ENCODE results near the gene ZNF543.
"Not testable (repeated sequence)": the region's sequence is repeated elsewhere in the genome, so short reads cannot be mapped to it uniquely, and the experiment has no call there.

ZNF543 gene

DNA sequence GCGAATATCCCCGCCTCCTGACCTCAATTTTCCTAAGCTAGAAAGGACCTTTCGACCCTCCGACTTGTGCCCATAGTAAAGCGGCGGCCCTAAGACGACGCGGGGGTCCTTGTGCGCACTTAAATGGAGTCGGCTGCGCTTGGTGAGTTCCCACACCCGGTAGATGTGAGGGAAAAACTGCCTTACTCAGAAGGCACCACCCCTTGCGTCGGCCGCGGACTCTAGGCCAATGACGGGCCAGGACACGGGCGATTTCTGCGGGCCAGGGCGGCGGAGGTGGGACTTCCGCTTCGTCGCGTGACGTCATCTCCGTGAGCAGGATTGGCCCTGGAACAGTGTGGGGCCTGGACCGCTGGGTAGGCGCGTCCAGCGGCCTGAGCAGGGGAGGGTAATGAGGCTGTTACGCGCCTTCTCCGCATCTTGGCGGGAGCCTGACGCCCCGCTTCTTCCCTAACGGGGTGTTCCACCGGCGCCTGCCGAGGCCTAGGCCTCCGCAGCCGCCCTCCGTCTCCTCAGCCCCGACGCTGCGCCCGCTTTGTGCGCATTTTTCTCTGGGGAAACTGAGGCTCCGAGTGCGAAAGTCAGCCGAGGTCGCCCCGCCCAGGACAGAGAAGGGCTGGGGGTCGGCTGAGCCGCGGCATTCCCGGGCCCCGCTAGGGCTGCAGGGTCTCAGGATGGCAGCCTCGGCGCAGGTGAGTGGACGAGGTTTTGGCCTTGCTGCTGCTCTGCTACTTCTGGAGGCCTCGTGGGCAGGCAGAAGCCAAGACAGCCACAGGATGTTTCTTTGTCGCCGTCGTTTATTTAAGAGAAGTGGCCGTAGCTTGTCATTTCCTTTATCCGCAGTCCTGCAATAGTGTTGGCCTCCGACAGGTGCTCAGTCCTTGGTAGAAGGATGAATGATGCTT is at the start of gene ZNF543:
TSS of gene ZNF543 (plus strand) at position 293 of the 905 bp plus-strand sequence. CDS start at position 675, 382 bp downstream.
- H3K9ac ChIP-seq (ENCODE audit: low read depth, low read length) = peak within 1 kb of the TSS; percentile 68
- peaks cover 20% of the 10 kb centered on the region for H3K36me3 ChIP-seq (ENCODE audit: control insufficient read depth, insufficient read depth, low read length)
- peak within 1 kb of the TSS; percentile 87 for H3K4me3 ChIP-seq (ENCODE audit: low read depth, low read length)
- H3K9me3 ChIP-seq (ENCODE audit: control insufficient read depth, insufficient read depth, low read length) = no peaks in the 10 kb centered on the region
- peak within 1 kb of the TSS; percentile 92 for H3K27ac ChIP-seq (ENCODE audit: low read depth, low read length)
- H3K4me1 ChIP-seq (ENCODE audit: control insufficient read depth, insufficient read depth, low read length) = peaks cover 21% of the 10 kb centered on the region
- H3K27me3 ChIP-seq (ENCODE audit: control insufficient read depth, insufficient read depth, low read length) = no peaks in the 10 kb centered on the region; the same call in 1 of the 2 replicates

DNA sequence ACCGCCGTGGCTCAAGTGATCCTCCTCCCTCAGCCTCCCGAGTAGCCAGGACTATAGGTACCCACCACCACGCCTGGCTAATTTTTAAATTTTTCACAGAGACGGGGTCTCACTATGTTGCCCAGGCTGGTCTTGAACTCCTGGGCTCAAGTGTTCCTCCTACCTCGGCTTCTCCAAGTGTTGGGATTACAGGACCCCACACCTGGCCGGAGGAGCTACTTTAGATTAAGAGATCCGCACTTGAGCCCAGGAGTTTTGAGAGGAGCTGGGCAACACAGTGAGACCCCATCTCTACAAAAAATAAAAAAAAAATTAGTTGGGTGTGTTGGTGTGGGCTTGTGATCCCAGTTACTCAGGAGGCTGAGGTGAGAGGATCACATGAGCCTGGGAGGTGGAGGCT is 49.0 kb upstream of the ZNF543 start:
- Histone ChIP-seq H3K4me3 (ENCODE audit: low read depth, low read length) (no peak overlapping the region), H3K9me3 (ENCODE audit: control insufficient read depth, insufficient read depth, low read length) (no peaks in the 10 kb centered on the region), H3K27ac (ENCODE audit: low read depth, low read length) (no peak overlapping the region), H3K9ac (ENCODE audit: low read depth, low read length) (no peak overlapping the region), H3K27me3 (ENCODE audit: control insufficient read depth, insufficient read depth, low read length) (no peaks in the 10 kb centered on the region), H3K4me1 (ENCODE audit: control insufficient read depth, insufficient read depth, low read length) (no peaks in the 10 kb centered on the region), H3K36me3 (ENCODE audit: control insufficient read depth, insufficient read depth, low read length) (no peaks in the 10 kb centered on the region)

DNA sequence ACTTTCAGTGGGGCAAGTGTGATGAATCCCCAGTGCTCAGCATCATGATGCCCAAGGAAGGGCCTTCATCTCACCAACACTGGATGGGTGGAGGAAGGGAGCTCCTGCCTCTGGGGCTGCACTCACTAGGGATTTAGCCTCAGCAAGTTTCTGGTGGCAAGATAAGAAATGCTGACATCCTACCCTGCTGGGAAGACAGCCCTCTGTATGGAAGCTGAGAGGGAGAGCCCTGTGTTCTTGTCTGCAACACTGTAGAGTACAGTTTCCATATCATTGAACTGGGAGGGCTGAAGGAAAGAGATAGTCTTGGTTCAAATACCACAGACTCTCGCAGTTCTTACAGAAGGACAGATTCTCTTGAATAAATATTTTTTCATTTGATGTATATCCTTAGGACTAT is 47.3 kb upstream of the ZNF543 start:
- Histone ChIP-seq H3K9ac (ENCODE audit: low read depth, low read length) (no peak overlapping the region), H3K27ac (ENCODE audit: low read depth, low read length) (no peak overlapping the region), H3K4me3 (ENCODE audit: low read depth, low read length) (no peak overlapping the region), H3K9me3 (ENCODE audit: control insufficient read depth, insufficient read depth, low read length) (no peaks in the 10 kb centered on the region), H3K36me3 (ENCODE audit: control insufficient read depth, insufficient read depth, low read length) (no peaks in the 10 kb centered on the region), H3K4me1 (ENCODE audit: control insufficient read depth, insufficient read depth, low read length) (no peaks in the 10 kb centered on the region), H3K27me3 (ENCODE audit: control insufficient read depth, insufficient read depth, low read length) (no peaks in the 10 kb centered on the region)

DNA sequence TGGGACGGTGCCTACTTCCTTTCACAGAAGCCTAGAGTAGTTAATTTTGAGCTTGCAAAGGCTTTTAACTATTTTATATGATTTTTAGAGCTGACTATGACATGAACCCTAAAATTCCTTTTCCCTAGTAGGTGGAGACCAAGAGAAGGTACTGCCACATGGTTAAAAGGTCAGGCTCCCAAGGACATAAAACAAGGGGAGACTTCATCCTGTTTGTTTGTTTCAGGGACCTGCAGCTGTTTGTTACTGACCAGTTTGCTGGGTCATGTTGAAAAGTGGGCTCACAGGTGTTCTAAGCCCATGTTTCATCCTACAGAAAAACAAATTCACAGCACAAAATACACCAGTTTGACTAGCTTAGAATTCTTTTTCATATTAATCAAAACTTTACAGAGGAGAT is 43.8 kb upstream of the ZNF543 start:
- no peak overlapping the region for H3K27ac ChIP-seq (ENCODE audit: low read depth, low read length)
- H3K4me3 ChIP-seq (ENCODE audit: low read depth, low read length) = no peak overlapping the region
- H3K27me3 ChIP-seq (ENCODE audit: control insufficient read depth, insufficient read depth, low read length) = no peaks in the 10 kb centered on the region
- H3K9me3 ChIP-seq (ENCODE audit: control insufficient read depth, insufficient read depth, low read length) = no peaks in the 10 kb centered on the region
- peaks cover 4% of the 10 kb centered on the region; the same call in 1 of the 2 replicates for H3K4me1 ChIP-seq (ENCODE audit: control insufficient read depth, insufficient read depth, low read length)
- H3K9ac ChIP-seq (ENCODE audit: low read depth, low read length) = no peak overlapping the region
- H3K36me3 ChIP-seq (ENCODE audit: control insufficient read depth, insufficient read depth, low read length) = no peaks in the 10 kb centered on the region

DNA sequence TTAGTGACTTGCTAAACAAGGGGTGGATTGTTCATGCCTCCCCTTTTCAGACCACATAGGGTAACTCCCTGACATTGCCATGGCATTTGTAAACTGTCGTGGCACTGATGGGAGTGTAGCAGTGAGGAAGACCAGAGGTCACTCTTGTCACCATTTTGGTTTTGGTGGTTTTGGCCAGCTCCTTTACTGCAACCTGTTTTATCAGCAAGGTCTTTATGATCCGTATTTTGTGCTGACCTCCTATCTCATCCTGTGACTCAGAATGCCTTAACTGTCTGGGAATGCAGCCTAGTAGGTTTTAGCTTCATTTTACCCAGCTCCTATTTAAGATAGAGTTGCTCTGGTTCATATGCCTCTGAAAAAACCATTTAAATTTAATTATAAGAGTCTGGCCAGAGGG is 41.8 kb upstream of the ZNF543 start:
- not testable (repeated sequence) for H3K4me3 ChIP-seq (ENCODE audit: low read depth, low read length); H3K27ac ChIP-seq (ENCODE audit: low read depth, low read length); H3K27me3 ChIP-seq (ENCODE audit: control insufficient read depth, insufficient read depth, low read length); H3K9me3 ChIP-seq (ENCODE audit: control insufficient read depth, insufficient read depth, low read length); H3K4me1 ChIP-seq (ENCODE audit: control insufficient read depth, insufficient read depth, low read length); H3K9ac ChIP-seq (ENCODE audit: low read depth, low read length)
- H3K36me3 ChIP-seq (ENCODE audit: control insufficient read depth, insufficient read depth, low read length) = peaks cover 15% of the 10 kb centered on the region

DNA sequence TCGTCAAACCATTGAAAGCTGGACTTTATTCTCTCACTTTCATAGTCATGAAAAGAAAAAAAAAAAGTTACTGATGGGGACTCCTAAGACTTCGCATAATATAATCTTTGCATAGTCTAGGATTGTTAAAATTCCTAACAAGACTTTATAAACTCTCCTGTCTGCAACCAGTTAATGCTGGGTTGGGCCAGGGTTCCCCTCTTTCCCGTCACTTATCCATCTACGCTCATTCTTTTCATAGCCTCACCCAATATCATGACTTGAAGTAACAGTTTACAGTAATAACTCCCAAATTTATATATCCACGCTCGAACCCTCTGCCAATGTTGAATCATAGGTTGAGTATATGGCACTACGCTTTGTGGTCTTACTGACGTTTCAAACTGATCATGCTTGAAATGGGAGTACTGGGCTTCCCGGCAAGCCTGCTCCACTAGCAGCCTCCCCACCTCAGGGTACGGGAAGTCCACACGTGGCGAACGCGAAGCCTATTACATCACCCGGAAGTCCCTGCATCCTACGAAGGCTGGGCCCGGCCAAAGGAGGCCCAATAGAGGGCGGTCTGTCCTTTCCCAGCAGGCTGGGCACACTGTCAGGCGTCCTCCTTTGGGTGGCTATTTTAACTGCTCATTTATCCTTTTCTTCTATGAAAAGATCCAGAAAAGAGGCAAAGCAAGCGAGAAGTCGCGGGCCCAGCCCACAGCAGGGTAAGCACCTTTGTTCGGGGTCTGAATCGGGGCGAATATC is 40.7 kb upstream of the ZNF543 start:
- Histone ChIP-seq H3K27me3 (ENCODE audit: control insufficient read depth, insufficient read depth, low read length) (no peaks in the 10 kb centered on the region), H3K4me1 (ENCODE audit: control insufficient read depth, insufficient read depth, low read length) (peaks cover 10% of the 10 kb centered on the region; the same call in 1 of the 2 replicates), H3K36me3 (ENCODE audit: control insufficient read depth, insufficient read depth, low read length) (peaks cover 26% of the 10 kb centered on the region), H3K9me3 (ENCODE audit: control insufficient read depth, insufficient read depth, low read length) (no peaks in the 10 kb centered on the region), H3K9ac (ENCODE audit: low read depth, low read length) (peak overlapping the region; percentile 98), H3K27ac (ENCODE audit: low read depth, low read length) (peak overlapping the region; percentile 99), H3K4me3 (ENCODE audit: low read depth, low read length) (peak overlapping the region; percentile 96)

DNA sequence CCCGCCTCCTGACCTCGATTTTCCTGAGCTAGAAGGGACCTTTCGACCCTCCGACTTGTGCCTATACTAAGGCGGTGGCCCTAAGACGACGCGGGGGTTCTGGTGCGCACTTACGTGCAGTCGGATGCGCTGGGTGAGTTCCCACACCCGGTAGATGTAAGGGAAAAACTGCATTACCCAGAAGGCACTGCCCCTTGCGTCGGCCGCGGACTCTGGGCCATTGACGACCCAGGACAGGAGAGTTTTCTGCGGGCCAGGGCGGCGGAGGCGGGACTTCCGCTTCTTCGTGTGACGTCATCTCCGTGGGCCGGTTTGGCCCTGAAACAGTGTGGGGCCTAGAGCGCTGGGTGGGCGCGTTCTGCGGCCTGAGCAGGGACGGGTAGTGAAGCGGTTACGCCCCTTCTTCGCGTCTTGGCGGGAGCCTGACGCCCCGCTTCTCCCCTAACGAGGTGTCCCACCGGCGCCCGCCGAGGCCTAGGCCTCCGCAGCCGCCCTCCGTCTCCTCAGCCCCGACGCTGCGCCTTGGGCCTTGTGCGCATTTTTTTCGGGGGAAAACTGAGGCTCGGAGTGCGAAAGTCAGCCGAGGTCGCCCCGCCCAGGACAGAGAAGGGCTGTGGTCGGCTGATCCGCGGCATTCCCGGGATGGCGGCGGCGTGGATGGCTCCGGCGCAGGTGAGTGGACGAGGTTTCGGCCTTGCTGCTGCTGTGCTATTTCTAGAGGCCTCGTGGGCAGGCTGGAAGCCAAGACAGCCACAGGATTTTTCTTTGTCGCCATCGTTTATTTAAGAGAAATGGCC is 39.9 kb upstream of the ZNF543 start, which contains the start of gene ZNF460:
TSS of gene ZNF460 (plus strand) at position 321 of the 797 bp plus-strand sequence. CDS start at position 643, 322 bp downstream.
- Histone ChIP-seq H3K9ac (ENCODE audit: low read depth, low read length) (peak within 1 kb of the TSS; percentile 98), H3K27me3 (ENCODE audit: control insufficient read depth, insufficient read depth, low read length) (no peaks in the 10 kb centered on the region), H3K4me1 (ENCODE audit: control insufficient read depth, insufficient read depth, low read length) (peaks cover 10% of the 10 kb centered on the region; the same call in 1 of the 2 replicates), H3K9me3 (ENCODE audit: control insufficient read depth, insufficient read depth, low read length) (no peaks in the 10 kb centered on the region), H3K36me3 (ENCODE audit: control insufficient read depth, insufficient read depth, low read length) (peaks cover 33% of the 10 kb centered on the region), H3K4me3 (ENCODE audit: low read depth, low read length) (peak within 1 kb of the TSS; percentile 96), H3K27ac (ENCODE audit: low read depth, low read length) (peak within 1 kb of the TSS; percentile 99)

DNA sequence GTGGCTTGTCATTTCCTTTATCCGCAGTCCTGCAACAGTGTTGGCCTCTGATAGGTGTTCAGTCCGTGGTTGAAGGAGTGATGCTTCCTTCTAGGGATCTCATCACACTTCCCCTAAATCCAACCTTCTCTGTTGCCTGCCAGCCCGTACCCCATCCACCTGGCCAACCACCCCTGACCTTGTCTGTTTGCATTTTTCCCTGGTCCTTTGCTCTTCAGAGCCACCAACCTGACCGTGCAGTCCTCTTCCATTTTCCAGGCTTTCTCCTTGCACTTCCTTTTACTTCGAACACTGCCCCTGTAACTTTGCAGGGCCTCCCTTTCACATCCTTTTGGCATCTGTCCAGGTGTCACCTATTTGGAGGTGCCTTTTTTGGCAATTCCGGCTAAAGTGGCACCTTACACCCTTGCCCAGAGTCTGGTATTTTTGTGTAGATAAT is 39.3 kb upstream of the ZNF543 start:
- Histone ChIP-seq H3K9ac (ENCODE audit: low read depth, low read length) (peak overlapping the region; percentile 98), H3K36me3 (ENCODE audit: control insufficient read depth, insufficient read depth, low read length) (peaks cover 39% of the 10 kb centered on the region), H3K27ac (ENCODE audit: low read depth, low read length) (peak overlapping the region; percentile 99), H3K4me1 (ENCODE audit: control insufficient read depth, insufficient read depth, low read length) (peaks cover 10% of the 10 kb centered on the region; the same call in 1 of the 2 replicates), H3K9me3 (ENCODE audit: control insufficient read depth, insufficient read depth, low read length) (no peaks in the 10 kb centered on the region), H3K4me3 (ENCODE audit: low read depth, low read length) (peak overlapping the region; percentile 96), H3K27me3 (ENCODE audit: control insufficient read depth, insufficient read depth, low read length) (no peaks in the 10 kb centered on the region)

DNA sequence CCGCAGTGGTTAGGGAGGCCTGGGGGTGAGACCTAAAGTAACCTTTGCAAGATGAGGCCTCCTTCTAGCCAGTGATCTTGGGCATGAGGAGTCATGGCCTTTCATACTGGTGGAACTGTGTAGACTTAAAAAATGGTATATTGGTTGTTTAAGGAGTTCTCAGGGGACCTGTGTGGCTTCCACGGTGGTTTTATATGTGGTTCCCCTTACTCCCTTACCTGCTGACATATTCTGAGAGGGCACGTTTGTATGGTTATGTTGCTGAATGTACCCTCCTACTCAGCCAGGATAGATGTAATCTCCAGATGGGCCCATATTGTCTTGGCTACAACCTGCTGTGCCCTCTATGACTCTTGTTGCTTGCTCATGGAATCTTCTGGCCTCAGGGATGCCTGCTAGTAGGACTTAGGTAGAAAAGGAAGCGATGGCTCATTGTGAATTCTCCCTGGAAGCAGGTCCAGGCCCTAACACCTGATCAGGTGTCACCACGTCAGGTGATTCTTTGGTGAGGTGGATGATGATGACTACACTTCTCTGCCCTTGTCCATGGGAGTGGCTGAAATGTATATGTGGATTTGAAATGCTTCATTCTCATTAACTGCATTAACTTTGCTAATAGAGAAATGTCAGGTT is 38.1 kb upstream of the ZNF543 start:
- no peaks in the 10 kb centered on the region for H3K9me3 ChIP-seq (ENCODE audit: control insufficient read depth, insufficient read depth, low read length)
- peaks cover 10% of the 10 kb centered on the region; the same call in 1 of the 2 replicates for H3K4me1 ChIP-seq (ENCODE audit: control insufficient read depth, insufficient read depth, low read length)
- H3K4me3 ChIP-seq (ENCODE audit: low read depth, low read length) = peak overlapping the region; percentile 96
- no peak overlapping the region for H3K27ac ChIP-seq (ENCODE audit: low read depth, low read length)
- H3K27me3 ChIP-seq (ENCODE audit: control insufficient read depth, insufficient read depth, low read length) = no peaks in the 10 kb centered on the region
- H3K36me3 ChIP-seq (ENCODE audit: control insufficient read depth, insufficient read depth, low read length) = peaks cover 49% of the 10 kb centered on the region
- no peak overlapping the region for H3K9ac ChIP-seq (ENCODE audit: low read depth, low read length)

DNA sequence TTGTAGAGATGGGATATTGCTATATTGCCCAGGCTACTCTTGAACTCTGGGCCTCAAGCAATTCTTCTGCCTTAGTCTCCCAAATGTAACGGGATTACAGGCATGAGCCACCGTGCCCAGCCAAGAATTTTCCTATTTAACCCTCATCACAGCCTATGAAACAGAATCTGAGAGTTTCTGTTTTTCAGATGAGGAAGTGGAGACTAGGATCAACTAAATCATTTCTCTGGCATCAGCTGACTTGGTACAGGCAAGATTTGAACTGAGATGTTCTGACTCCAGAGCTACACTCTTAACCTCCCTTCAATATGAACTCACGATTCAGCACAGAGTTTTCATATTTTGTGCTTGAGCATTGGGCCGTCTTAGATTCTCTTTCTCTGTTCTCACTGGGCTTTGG is 31.9 kb upstream of the ZNF543 start:
- H3K9ac ChIP-seq (ENCODE audit: low read depth, low read length) = no peak overlapping the region
- no peak overlapping the region for H3K27ac ChIP-seq (ENCODE audit: low read depth, low read length)
- no peaks in the 10 kb centered on the region for H3K4me1 ChIP-seq (ENCODE audit: control insufficient read depth, insufficient read depth, low read length)
- H3K9me3 ChIP-seq (ENCODE audit: control insufficient read depth, insufficient read depth, low read length) = no peaks in the 10 kb centered on the region
- no peaks in the 10 kb centered on the region for H3K27me3 ChIP-seq (ENCODE audit: control insufficient read depth, insufficient read depth, low read length)
- H3K4me3 ChIP-seq (ENCODE audit: low read depth, low read length) = no peak overlapping the region
- peaks cover 91% of the 10 kb centered on the region for H3K36me3 ChIP-seq (ENCODE audit: control insufficient read depth, insufficient read depth, low read length)

Measured in HUES48 (cell line).